SK-MEL-5 (cell line): Measurements from ENCODE around the gene PARP3. TPM values are rescaled to one million over a fixed set of nuclear protein-coding genes. Genes with fewer than 3 reads are reported as not detected.
"Not testable (repeated sequence)": the region's sequence is repeated elsewhere in the genome, so short reads cannot be mapped to it uniquely, and the experiment has no call there.

Source experiments
- DNase-seq: peaks from one replicate; pipeline ENCODE4 v3.0.0-alpha.2; 2016; ENCODE audit warnings: low read depth, low spot score
- in situ Hi-C: cut with HindIII; loops from 2 replicates; pipeline ENCODE4 v1.10.0; 2016; ENCODE audit warnings: low sequenced_read_pairs, high pct_unique_total_duplicates, low pct_unique_long_range_greater_than_20kb
- polyA plus RNA-seq, 2 experiments: library from polyadenylated mRNA; depleted of rRNA; stranded (reverse); fragments of >200 nt; gene quantifications; 2 replicates each; pipeline ENCODE4 v1.2.3, GENCODE V29; 2015
- total RNA-seq: library from RNA; depleted of rRNA; stranded (reverse); fragments of >200 nt; shearing (Covaris generic); gene quantifications from 2 replicates; pipeline ENCODE4 v1.2.3, GENCODE V29; 2014; rRNA removed

PARP3 gene
- 7.2 and 7.9 TPM in 2 replicates for total RNA-seq
- polyA plus RNA-seq (2015; cell fraction: cytosol; rRNA removed), result 7.8 and 10.5 TPM in 2 replicates
- 64.3 and 70.8 TPM in 2 replicates for polyA plus RNA-seq (2015; cell fraction: nucleus; rRNA removed)

- in situ Hi-C loops, result no loop called here
- DNase-seq, result peak; percentile 100
Measured at GRCh38 chr3:51941798-51942602, at the start of gene PARP3, which contains the start of gene RRP9. PARP3 (plus strand) TSS chr3:51942363; CDS start chr3:51943356, 993 bp downstream. RRP9 (minus strand) TSS chr3:51941904; CDS start chr3:51941867, 37 bp downstream.

GRCh38 chr3:51894391-51894790, 47.8 kb upstream of the PARP3 start:
- no peak for DNase-seq
- in situ Hi-C loops, result no loop called here

- in situ Hi-C loops, result no loop called here
- no peak for DNase-seq
Measured at GRCh38 chr3:51894939-51895338, 47.2 kb upstream of the PARP3 start.

DNA sequence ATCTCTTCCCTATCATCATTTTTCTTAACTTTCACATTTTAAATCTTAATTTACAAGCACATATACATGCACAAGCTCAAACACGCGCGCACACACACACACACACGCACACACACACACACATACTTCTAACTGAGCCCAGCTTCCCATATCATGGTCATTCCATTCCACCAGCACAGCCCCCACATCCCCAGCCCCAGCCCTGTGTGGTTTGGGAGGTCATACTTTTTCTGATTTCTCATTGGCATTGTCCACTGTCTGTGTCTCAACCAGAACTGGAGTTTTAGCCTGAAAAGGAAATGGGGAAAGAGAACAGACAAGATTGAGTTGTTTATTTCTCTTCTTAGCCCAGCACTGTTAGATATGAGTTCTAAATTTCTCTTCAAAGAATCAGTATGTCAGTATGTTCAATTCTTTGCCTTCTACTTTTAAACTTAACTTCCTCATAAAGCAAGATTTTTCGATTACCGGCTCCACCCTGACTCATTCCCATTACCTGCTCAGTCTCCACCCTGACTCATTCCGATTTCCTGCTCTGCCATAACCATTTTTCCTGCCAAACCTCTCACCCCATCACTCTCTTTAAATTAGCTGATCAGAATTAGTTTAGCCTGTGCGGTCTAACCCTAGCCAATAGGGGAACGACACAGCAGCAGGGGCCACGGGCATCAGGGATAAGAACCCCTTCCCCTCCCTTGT, 45.4 kb upstream of the PARP3 start:
- in situ Hi-C loops, result no loop called here

GRCh38 chr3:51897391-51897790, 44.8 kb upstream of the PARP3 start:
- in situ Hi-C loops, result no loop called here
- no peak for DNase-seq

More for the DNA sequence above, 45.4 kb upstream of the PARP3 start:
- no peak for DNase-seq

- in situ Hi-C loops, DNase-seq: not testable (repeated sequence)
Measured at GRCh38 chr3:51900043-51900442, 42.1 kb upstream of the PARP3 start.

DNA sequence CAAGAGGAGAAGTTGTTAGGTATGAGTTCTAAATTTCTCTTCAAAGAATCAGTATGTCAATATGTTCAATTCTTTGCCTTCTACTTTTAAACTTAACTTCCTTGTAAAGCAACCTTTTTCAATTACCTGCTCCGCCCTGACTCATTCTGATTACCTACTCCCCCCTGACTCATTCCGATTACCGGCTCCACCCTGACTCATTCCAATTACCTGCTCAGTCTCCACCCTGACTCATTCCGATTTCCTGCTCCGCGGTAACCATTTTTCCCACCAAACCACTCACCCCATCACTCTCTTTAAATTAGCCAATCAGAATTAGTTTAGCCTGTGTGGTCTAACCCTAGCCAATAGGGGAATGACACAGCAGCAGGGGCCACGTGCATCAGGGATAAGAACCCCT, 39.8 kb upstream of the PARP3 start:
- in situ Hi-C loops, DNase-seq: not testable (repeated sequence)

GRCh38 chr3:51904034-51904823, 37.9 kb upstream of the PARP3 start:
- DNase-seq, result no peak
- in situ Hi-C loops, result no loop called here

- no peak for DNase-seq
- in situ Hi-C loops, result no loop called here
Measured at GRCh38 chr3:51908026-51908425, 34.1 kb upstream of the PARP3 start.

DNA sequence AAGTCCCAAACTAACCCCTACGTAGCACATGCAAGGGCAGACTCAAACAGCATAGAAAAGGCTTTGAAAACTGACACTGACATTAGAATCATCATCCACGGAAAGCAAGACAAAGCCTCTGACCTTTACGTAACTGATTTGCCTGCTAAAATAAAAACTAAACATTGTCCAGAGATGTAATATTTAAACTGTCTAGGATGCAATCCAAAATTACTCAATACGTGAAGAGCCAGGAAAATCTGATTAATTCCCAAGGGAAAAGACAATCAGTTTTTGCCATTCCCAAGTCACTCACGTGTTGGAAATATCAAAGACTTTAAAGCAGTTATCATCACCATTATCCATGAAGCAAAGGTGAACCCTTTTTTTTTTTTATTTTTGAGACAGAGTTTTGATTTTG, 25.7 kb upstream of the PARP3 start:
- in situ Hi-C loops, result no loop called here
- DNase-seq, result no peak

DNA sequence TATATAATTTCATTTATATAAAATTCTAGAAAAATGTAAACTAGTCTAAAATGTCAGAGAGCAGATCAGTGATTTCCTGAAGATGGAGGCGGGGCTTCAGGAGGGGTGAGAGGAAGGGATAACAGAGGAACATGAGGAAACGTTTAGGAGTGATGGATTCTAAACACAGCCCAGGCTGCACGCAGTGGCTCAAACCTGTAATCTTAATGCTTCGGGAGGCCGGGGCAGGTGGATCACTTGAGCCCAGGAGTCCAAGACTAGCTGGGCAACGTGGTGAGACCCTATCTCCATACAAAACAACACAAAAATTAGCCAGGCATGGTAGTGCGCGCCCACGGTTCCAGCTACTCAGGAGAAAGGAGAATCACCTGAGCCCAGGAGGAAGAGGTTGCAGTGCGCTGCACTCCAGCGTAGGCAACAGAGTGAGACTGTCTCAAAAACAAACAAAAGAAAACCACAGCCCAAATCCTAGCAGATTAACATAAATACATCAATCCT, 21.0 kb upstream of the PARP3 start:
- in situ Hi-C loops, result no loop called here
- DNase-seq, result no peak

DNA sequence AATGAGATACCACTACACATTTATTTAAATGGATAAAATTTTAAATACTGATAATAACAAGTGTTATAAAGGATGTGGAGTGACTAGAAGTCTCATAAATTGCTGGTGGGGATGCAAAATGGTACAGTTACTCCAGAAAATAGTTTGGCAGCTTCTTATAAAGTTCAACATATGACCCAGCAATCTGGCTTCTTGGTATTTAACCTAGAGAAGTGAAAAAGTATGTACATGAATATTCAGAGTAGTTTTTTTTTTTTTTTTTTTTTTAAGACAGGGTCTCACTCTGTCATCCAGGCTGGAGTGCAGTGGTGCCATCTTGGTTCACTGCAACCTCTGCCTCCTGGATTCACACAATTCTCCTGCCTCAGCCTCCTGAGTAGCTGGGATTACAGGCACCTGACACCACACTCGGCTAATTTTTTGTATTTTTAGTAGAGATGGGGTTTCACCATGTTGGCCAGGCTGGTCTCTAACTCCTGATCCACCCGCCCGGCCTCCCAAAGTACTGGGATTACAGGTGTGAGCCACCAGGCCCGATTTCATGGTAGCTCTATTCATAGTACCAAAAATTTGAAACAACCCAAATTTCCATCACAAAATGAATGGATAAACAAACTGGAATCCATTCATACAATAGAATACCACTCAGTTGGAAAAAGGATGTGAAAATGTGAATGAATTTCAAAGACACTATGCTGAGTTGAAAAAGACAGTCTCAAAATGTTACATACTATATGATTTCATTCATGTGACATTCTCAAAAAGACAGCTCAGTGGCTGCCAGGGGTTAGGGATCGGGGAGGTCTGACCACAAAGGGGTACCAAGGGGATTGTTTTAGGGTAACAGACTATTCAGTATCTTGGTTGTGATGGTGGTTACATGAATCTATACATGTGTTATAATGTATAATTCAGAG, 14.8 kb upstream of the PARP3 start:
- in situ Hi-C loops, result no loop called here
- DNase-seq, result no peak

GRCh38 chr3:51928438-51928837, 13.7 kb upstream of the PARP3 start:
- DNase-seq, result no peak
- in situ Hi-C loops, result no loop called here

DNA sequence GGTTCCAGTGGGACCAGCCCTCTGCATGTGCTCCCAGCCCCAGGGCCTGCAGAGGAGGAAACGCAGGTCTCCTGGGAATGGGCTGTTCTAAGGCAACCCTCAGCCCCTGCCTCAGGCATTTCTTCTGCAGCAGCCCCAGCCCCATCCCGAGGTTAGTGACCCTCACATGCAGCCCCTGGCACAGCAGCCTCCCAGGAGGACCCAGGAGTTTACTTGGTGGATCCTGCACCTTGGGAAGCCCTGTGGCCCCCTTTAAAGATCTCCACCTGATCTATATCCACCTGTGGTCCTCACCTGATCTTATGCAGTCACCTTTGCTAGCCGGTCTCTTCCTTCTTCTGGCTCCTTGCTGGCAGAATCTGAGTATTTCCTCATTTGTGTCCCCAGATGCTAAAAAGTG, 13.2 kb upstream of the PARP3 start:
- in situ Hi-C loops, DNase-seq: not testable (repeated sequence)

- in situ Hi-C loops, result no loop called here
- DNase-seq, result no peak
Measured at GRCh38 chr3:51929420-51930003, 12.7 kb upstream of the PARP3 start.

GRCh38 chr3:51930439-51930838, 11.7 kb upstream of the PARP3 start:
- in situ Hi-C loops, result no loop called here
- DNase-seq, result no peak
